ENCODE measurements around the gene PKDCC. TPM values are rescaled to one million over a fixed set of nuclear protein-coding genes. Genes with fewer than 3 reads are reported as not detected.

Gene PKDCC
- total and polyA plus RNA-seq, 2 of the 13 experiments (the other 11 are each of a cell fraction or from before 2014, with no cell fraction given): 52.6 to 58.8 TPM

GRCh38 chr2:42045848-42046748, 1.7 kb upstream of the PKDCC start (continued):
- TF ChIP-seq AKNA (CRISPR knock-in tag; IDR thresholded peaks at IDR 0.05; ENCODE audit: borderline replicate concordance): no peak
- TF ChIP-seq MAFK (conservative IDR thresholded peaks at IDR 0.05 in 1 of 2, IDR thresholded peaks at IDR 0.05 in 1 of 2; ENCODE audit: low read length in 2 of 2): no peak
- peak; percentile 66; the same call in 1 of the 2 replicates for TF ChIP-seq TFAP4 (IDR thresholded peaks at IDR 0.05; ENCODE audit: borderline replicate concordance, low read depth)
- TF ChIP-seq ZNF552 (CRISPR knock-in tag; IDR thresholded peaks at IDR 0.05; ENCODE audit: borderline replicate concordance): no peak
- 0 out of 2 replicates have a peak, but pooled peaks have one; percentile 20 for TF ChIP-seq ZNF7 (CRISPR knock-in tag; IDR thresholded peaks at IDR 0.05)
- TF ChIP-seq PRDM15 (CRISPR knock-in tag; IDR thresholded peaks at IDR 0.05): no peak
- TF ChIP-seq FOXP4 (CRISPR knock-in tag; IDR thresholded peaks at IDR 0.05): peak; percentile 90
- no peak for TF ChIP-seq TCF7 (IDR thresholded peaks at IDR 0.05; ENCODE audit: low read depth)
- TF ChIP-seq SNAPC2 (CRISPR knock-in tag; IDR thresholded peaks at IDR 0.05): no peak
- TF ChIP-seq PAXIP1 (CRISPR knock-in tag; conservative IDR thresholded peaks at IDR 0.05): peak; percentile 62
- TF ChIP-seq HDAC1 (CRISPR knock-in tag; IDR thresholded peaks at IDR 0.05): no peak
- TF ChIP-seq REPIN1 (CRISPR knock-in tag; IDR thresholded peaks at IDR 0.05; ENCODE audit: borderline replicate concordance, low read depth): no peak

Measured in HepG2 (cell line).